Measurements from ENCODE around the gene CDC5L.

Gene CDC5L

DNA sequence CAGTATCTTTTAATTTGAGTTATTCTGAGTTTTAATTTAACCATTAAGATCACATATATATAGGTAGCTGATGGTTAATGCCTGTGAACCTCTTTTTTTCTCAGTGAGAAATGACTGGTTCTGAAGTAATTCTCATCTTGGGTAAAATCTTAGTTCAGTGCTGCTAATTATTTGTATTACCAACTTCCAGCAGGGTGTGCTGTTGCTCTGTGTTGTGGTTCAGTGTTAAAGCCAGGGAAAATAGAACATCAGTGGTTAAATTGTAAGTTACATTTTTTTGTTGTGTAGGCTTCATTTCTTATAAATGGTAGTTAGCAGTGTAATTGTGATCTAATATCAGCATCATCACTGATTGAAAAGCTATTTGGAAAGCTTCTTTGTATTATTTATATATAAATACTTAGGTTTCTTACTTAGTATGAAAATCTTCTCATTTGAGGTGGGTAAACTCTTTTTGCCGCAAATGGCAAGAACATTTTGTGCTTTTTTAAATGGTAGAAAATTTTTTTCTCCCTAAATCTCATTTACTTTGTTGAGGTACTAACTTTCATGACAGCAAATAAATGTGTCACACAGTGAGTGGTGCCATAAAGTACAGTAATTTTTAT, 43.7 kb downstream of the CDC5L start:
- Histone ChIP-seq H3K27ac (no peak overlapping the region), H3K36me3 (ENCODE audit: control insufficient read depth, insufficient read depth, low read length) (no peaks in the 10 kb centered on the region), H3K9me3 (ENCODE audit: control insufficient read depth, low read length) (no peaks in the 10 kb centered on the region), H3K9ac (no peak overlapping the region), H3K4me2 (ENCODE audit: low read length) (no peak overlapping the region), H2AFZ (no peak overlapping the region), H3K4me1 (no peaks in the 10 kb centered on the region), H3K4me3 (ENCODE audit: low read depth, low read length) (no peak overlapping the region), H3K79me2 (peaks cover 4% of the 10 kb centered on the region), H3K27me3 (ENCODE audit: control insufficient read depth, insufficient read depth, low read length) (no peaks in the 10 kb centered on the region)
- TF ChIP-seq CTCF (IDR thresholded peaks at IDR 0.05): peak; percentile 73

DNA sequence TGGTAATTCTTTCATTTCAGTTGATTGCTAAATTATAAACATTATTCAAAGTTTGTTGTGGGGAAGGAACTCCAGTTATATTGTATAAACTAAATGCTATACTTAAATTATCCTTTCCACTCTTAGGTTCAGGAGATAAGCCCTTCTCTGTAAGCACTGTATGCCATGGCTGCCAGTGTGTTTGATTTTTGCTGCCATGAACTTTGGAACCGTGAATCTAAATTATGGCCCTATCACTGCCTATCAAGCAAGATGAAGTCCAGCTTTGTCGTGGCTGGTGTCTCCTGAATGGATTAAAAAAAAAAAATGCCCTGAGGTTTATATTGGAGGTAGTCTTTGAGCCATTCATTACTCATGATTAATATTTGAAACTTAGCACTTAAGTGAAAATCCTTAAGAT, 44.7 kb downstream of the CDC5L start:
- Histone ChIP-seq H3K4me3 (ENCODE audit: low read depth, low read length) (no peak overlapping the region), H3K79me2 (peaks cover 4% of the 10 kb centered on the region), H3K9me3 (ENCODE audit: control insufficient read depth, low read length) (no peaks in the 10 kb centered on the region), H3K27ac (no peak overlapping the region), H3K4me1 (no peaks in the 10 kb centered on the region), H3K36me3 (ENCODE audit: control insufficient read depth, insufficient read depth, low read length) (no peaks in the 10 kb centered on the region), H2AFZ (no peak overlapping the region), H3K4me2 (ENCODE audit: low read length) (no peak overlapping the region), H3K27me3 (ENCODE audit: control insufficient read depth, insufficient read depth, low read length) (no peaks in the 10 kb centered on the region), H3K9ac (no peak overlapping the region)
- no peak for TF ChIP-seq CTCF (IDR thresholded peaks at IDR 0.05)

GRCh38 chr6:44432726-44433125, 45.2 kb downstream of the CDC5L start:
- no peak overlapping the region for H3K9ac ChIP-seq
- H3K4me1 ChIP-seq: no peaks in the 10 kb centered on the region
- TF ChIP-seq CTCF (IDR thresholded peaks at IDR 0.05): no peak
- no peaks in the 10 kb centered on the region for H3K36me3 ChIP-seq (ENCODE audit: control insufficient read depth, insufficient read depth, low read length)
- H3K9me3 ChIP-seq (ENCODE audit: control insufficient read depth, low read length): no peaks in the 10 kb centered on the region
- H2AFZ ChIP-seq: no peak overlapping the region
- no peak overlapping the region for H3K4me3 ChIP-seq (ENCODE audit: low read depth, low read length)
- no peak overlapping the region for H3K4me2 ChIP-seq (ENCODE audit: low read length)
- peaks cover 4% of the 10 kb centered on the region for H3K79me2 ChIP-seq
- H3K27ac ChIP-seq: no peak overlapping the region
- H3K27me3 ChIP-seq (ENCODE audit: control insufficient read depth, insufficient read depth, low read length): no peaks in the 10 kb centered on the region

DNA sequence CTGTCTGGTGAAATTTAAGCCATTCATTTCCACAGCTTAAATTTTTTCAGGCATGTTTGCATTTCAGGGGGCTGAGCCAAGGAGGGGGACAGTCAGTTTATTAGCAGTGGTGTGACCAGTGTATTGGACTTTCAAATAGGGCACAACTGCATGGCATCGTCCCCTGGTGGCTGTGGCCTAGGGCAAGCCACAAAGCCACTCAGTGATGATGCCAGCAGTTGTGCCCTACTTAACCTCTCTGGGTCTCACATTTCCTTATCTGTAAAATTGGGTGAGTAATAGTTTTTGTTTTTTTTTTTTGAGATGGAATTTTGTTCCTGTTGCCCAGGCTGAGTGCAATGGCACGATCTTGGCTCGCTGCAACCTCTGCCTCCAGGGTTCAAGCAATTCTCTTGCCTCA, 48.0 kb downstream of the CDC5L start:
- Histone ChIP-seq H3K4me1 (no peaks in the 10 kb centered on the region), H3K4me3 (ENCODE audit: low read depth, low read length) (no peak overlapping the region), H3K27me3 (ENCODE audit: control insufficient read depth, insufficient read depth, low read length) (no peaks in the 10 kb centered on the region), H3K9me3 (ENCODE audit: control insufficient read depth, low read length) (no peaks in the 10 kb centered on the region), H3K27ac (no peak overlapping the region), H3K4me2 (ENCODE audit: low read length) (no peak overlapping the region), H3K79me2 (peaks cover 8% of the 10 kb centered on the region), H3K36me3 (ENCODE audit: control insufficient read depth, insufficient read depth, low read length) (no peaks in the 10 kb centered on the region), H3K9ac (no peak overlapping the region), H2AFZ (no peak overlapping the region)
- TF ChIP-seq CTCF (IDR thresholded peaks at IDR 0.05): no peak

- Histone ChIP-seq H2AFZ (no peak overlapping the region), H3K9me3 (ENCODE audit: control insufficient read depth, low read length) (no peaks in the 10 kb centered on the region), H3K4me3 (ENCODE audit: low read depth, low read length) (no peak overlapping the region), H3K4me1 (no peaks in the 10 kb centered on the region), H3K27ac (no peak overlapping the region), H3K9ac (no peak overlapping the region), H3K4me2 (ENCODE audit: low read length) (no peak overlapping the region), H3K79me2 (peaks cover 11% of the 10 kb centered on the region), H3K36me3 (ENCODE audit: control insufficient read depth, insufficient read depth, low read length) (no peaks in the 10 kb centered on the region), H3K27me3 (ENCODE audit: control insufficient read depth, insufficient read depth, low read length) (no peaks in the 10 kb centered on the region)
- TF ChIP-seq CTCF (IDR thresholded peaks at IDR 0.05): no peak
Observed at GRCh38 chr6:44438827-44439226, 51.3 kb downstream of the CDC5L start.

All from parathyroid adenoma (tissue), 2 donors.